Fibroblast of skin of scalp (primary cell): Measurements from ENCODE around the gene ROPN1B.
A peak's percentile ranks its signal among the peaks of the same experiment; 100 is the strongest.
"Not testable (repeated sequence)": the region's sequence is repeated elsewhere in the genome, so short reads cannot be mapped to it uniquely, and the experiment has no call there.

ENCODE experiments used
- DNase-seq: peaks from one replicate; pipeline ENCODE4 v3.0.0-alpha.2; 2013

Gene ROPN1B

GRCh38 chr3:125958511-125959316 lies 10.3 kb upstream of the ROPN1B start:
- no peak for DNase-seq

- DNase-seq, result no peak
These were observed 9.5 kb upstream of the ROPN1B start for GRCh38 chr3:125959317-125960065.

- no peak for DNase-seq
These were observed 8.9 kb upstream of the ROPN1B start for GRCh38 chr3:125960066-125960424.

- DNase-seq, result no peak
These were observed 8.3 kb upstream of the ROPN1B start for GRCh38 chr3:125960456-125961288.

GRCh38 chr3:125961289-125961589 lies 7.7 kb upstream of the ROPN1B start:
- DNase-seq, result no peak

GRCh38 chr3:125963834-125964233 lies 5.1 kb upstream of the ROPN1B start:
- not testable (repeated sequence) for DNase-seq

- no peak for DNase-seq
These were observed 3.5 kb upstream of the ROPN1B start for GRCh38 chr3:125965505-125965904.

GRCh38 chr3:125967156-125967555 lies 1.8 kb upstream of the ROPN1B start:
- DNase-seq, result no peak

GRCh38 chr3:125968121-125968520 lies 857 bp upstream of the ROPN1B start:
- DNase-seq, result not testable (repeated sequence)

- DNase-seq, result peak; percentile 39
These were observed 3.3 kb downstream of the ROPN1B start for GRCh38 chr3:125971997-125972944.

- DNase-seq, result peak; percentile 10
These were observed 6.4 kb downstream of the ROPN1B start for GRCh38 chr3:125975245-125976002.

GRCh38 chr3:125976003-125976390 lies 7.0 kb downstream of the ROPN1B start:
- DNase-seq, result not testable (repeated sequence)

GRCh38 chr3:125977104-125977503 lies 8.1 kb downstream of the ROPN1B start:
- DNase-seq, result not testable (repeated sequence)

- DNase-seq, result not testable (repeated sequence)
These were observed 16.0 kb downstream of the ROPN1B start for GRCh38 chr3:125984951-125985350.

GRCh38 chr3:125990253-125990970 lies 21.4 kb downstream of the ROPN1B start:
- DNase-seq, result peak; percentile 93

- DNase-seq, result not testable (repeated sequence)
These were observed 27.8 kb downstream of the ROPN1B start for GRCh38 chr3:125996751-125997150.

GRCh38 chr3:126002189-126002588 lies 33.2 kb downstream of the ROPN1B start:
- no peak for DNase-seq

GRCh38 chr3:126003447-126004190 lies 34.6 kb downstream of the ROPN1B start:
- no peak for DNase-seq

GRCh38 chr3:126004217-126004616 lies 35.2 kb downstream of the ROPN1B start:
- no peak for DNase-seq

- DNase-seq, result no peak
These were observed 35.7 kb downstream of the ROPN1B start for GRCh38 chr3:126004692-126005091.
